OCI-LY1 (cell line): ENCODE measurements around the gene SLC25A25.

Source experiments
- H2AFZ ChIP-seq: fragments of 200-600 bp; sonication (generic), shearing (Covaris generic); 2 replicates; pipeline ENCODE4 v1.6.0; 2014; ENCODE audit warnings: antibody characterized with exemption, mild to moderate bottlenecking, low read length
- H3F3A ChIP-seq: fragments of 200-600 bp; sonication (generic), shearing (Covaris generic); 2 replicates; pipeline ENCODE4 v1.6.0; 2014; ENCODE audit warnings: mild to moderate bottlenecking, antibody characterized with exemption, low read length, moderate library complexity; ENCODE audit not compliant: insufficient read depth
- H3K27ac ChIP-seq: fragments of 200-600 bp; sonication (generic); 2 replicates; pipeline ENCODE4 v1.5.1; 2014; ENCODE audit warnings: low read length, mixed run types, mild to moderate bottlenecking, low read depth; ENCODE audit not compliant: poor library complexity, severe bottlenecking
- H3K27me3 ChIP-seq: fragments of 200-600 bp; sonication (generic); 2 replicates; pipeline ENCODE4 v1.6.0; 2014; ENCODE audit warnings: antibody characterized with exemption, mild to moderate bottlenecking, low read length, moderate library complexity; ENCODE audit not compliant: insufficient read depth
- H3K36me3 ChIP-seq: fragments of 200-600 bp; sonication (generic); 2 replicates; pipeline ENCODE4 v1.6.1; 2014; ENCODE audit warnings: mild to moderate bottlenecking, antibody characterized with exemption, low read length, moderate library complexity, mixed read lengths; ENCODE audit not compliant: insufficient read depth
- H3K4me1 ChIP-seq: fragments of 200-600 bp; sonication (generic); 2 replicates; pipeline ENCODE4 v1.5.1; 2014; ENCODE audit warnings: mild to moderate bottlenecking, low read length, moderate library complexity; ENCODE audit not compliant: insufficient read depth, severe bottlenecking
- H3K4me2 ChIP-seq: fragments of 200-600 bp; sonication (generic), shearing (Covaris generic); 2 replicates; pipeline ENCODE4 v1.6.1; 2014; ENCODE audit warnings: low read length
- H3K4me3 ChIP-seq: fragments of 200-600 bp; sonication (generic); 2 replicates; pipeline ENCODE4 v1.5.1; 2014; ENCODE audit warnings: low read length, low read depth, mild to moderate bottlenecking, mixed read lengths; ENCODE audit not compliant: poor library complexity, severe bottlenecking
- H3K79me2 ChIP-seq: fragments of 200-600 bp; shearing (Covaris generic); 2 replicates; pipeline ENCODE4 v1.6.1; 2016; ENCODE audit warnings: mixed run types, low read length, mixed read lengths; ENCODE audit not compliant: insufficient read depth
- H3K9ac ChIP-seq: fragments of 200-600 bp; sonication (generic), shearing (Covaris generic); 2 replicates; pipeline ENCODE4 v1.6.1; 2014; ENCODE audit warnings: mild to moderate bottlenecking, low read length, mixed read lengths
- H3K9me2 ChIP-seq: fragments of 200-600 bp; sonication (generic), shearing (Covaris generic); 2 replicates; pipeline ENCODE4 v1.6.1; 2014; ENCODE audit warnings: low read depth, mild to moderate bottlenecking, low read length, mixed read lengths
- H3K9me3 ChIP-seq: fragments of 200-600 bp; shearing (Covaris generic); 2 replicates; pipeline ENCODE4 v1.6.1; 2014; ENCODE audit warnings: low read length, mixed read lengths
- H4K20me1 ChIP-seq: fragments of 200-600 bp; sonication (generic), shearing (Covaris generic); 2 replicates; pipeline ENCODE4 v1.6.0; 2016; ENCODE audit warnings: mild to moderate bottlenecking, low read length; ENCODE audit not compliant: insufficient read depth
- EZH2 ChIP-seq: fragments of 200-600 bp; sonication (generic), shearing (Covaris generic); IDR thresholded peaks from 2 replicates; pipeline ENCODE4 v1.8.0; 2017; ENCODE audit warnings: borderline replicate concordance, mixed run types, mild to moderate bottlenecking, antibody characterized with exemption, low read length, moderate library complexity, mixed read lengths
- TF ChIP-seq, protein P1 (sequence below): fragments of 200-600 bp; sonication (generic), shearing (Covaris generic); IDR thresholded peaks from 2 replicates; pipeline ENCODE4 v1.5.1; 2017; ENCODE audit warnings: mild to moderate bottlenecking, antibody characterized with exemption, low read length, moderate library complexity, mixed read lengths

Gene SLC25A25

DNA sequence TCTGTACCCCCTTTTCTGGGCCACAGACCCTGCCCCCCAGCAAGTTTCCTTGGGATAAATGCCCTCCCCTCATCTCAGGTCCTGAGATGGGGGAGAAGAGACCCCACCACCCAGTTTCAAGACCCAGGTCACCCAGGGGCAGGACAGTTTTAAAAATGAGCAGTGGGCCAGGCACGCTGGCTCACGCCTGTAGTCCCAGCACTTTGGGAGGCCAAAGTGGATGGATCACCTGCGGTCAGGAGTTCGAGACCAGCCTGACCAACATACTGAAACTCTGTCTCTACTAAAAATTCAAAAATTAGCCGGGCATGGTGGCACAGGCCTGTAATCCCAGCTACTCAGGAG is 53.4 kb downstream of the SLC25A25 start:
- Histone ChIP-seq H3K27ac (no peak overlapping the region), H3K9me2 (no peaks in the 10 kb centered on the region), H3F3A (no peaks in the 10 kb centered on the region), H3K4me2 (no peak overlapping the region), H3K36me3 (peaks cover 41% of the 10 kb centered on the region), H4K20me1 (no peaks in the 10 kb centered on the region), H3K9ac (no peak overlapping the region), H3K9me3 (no peaks in the 10 kb centered on the region), H3K27me3 (no peaks in the 10 kb centered on the region), H3K4me1 (peaks cover 17% of the 10 kb centered on the region), H2AFZ (no peak overlapping the region), H3K4me3 (no peak overlapping the region), H3K79me2 (peaks cover 4% of the 10 kb centered on the region; the same call in 1 of the 2 replicates)
- TF ChIP-seq EZH2 = no peak
- TF ChIP-seq, protein P1, sequence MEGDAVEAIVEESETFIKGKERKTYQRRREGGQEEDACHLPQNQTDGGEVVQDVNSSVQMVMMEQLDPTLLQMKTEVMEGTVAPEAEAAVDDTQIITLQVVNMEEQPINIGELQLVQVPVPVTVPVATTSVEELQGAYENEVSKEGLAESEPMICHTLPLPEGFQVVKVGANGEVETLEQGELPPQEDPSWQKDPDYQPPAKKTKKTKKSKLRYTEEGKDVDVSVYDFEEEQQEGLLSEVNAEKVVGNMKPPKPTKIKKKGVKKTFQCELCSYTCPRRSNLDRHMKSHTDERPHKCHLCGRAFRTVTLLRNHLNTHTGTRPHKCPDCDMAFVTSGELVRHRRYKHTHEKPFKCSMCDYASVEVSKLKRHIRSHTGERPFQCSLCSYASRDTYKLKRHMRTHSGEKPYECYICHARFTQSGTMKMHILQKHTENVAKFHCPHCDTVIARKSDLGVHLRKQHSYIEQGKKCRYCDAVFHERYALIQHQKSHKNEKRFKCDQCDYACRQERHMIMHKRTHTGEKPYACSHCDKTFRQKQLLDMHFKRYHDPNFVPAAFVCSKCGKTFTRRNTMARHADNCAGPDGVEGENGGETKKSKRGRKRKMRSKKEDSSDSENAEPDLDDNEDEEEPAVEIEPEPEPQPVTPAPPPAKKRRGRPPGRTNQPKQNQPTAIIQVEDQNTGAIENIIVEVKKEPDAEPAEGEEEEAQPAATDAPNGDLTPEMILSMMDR = no peak

DNA sequence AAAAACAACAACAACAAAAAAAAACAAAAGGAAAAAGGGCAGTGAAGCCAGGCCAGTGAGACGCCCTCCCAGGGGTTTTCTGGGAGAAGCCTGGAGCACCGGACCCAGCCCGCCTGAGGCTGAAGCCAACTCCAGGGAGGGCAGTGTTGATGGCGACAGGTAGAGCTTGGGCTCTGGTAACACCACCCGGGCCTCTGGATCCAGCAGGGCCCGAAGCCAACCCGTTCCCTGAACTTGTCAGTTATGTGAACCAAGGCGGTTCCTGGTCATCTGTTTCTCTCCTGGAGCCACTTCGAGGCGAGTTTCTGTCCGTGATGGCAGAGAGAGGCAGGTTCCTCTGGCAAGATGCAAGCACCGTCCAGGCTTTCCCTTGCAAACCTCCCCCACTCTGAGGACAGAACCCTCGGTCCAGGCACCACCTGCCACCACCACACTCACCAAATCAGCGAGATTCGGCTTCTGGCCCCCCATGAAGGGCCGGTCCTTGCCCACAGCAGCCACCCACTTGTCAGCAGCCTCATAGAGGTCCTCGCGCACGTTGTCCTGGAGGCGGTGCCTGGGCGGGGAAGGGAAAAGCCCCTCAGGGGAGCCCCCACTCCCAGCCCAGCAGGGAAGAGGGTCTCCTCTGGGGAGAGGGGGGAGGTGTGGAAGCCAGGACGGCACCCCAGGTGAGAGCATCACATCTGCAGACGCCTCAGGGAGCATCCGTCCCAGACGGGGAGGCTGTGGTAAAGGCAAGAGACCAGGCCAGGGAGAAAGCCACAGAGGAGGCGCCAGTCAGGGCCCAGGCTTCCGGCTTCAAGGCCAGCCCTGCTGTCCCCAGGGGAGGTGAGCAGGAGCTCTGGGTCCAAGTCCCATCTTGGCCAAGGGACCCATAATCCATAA is 54.1 kb downstream of the SLC25A25 start:
- H2AFZ ChIP-seq = no peak overlapping the region
- no peak overlapping the region for H3K9ac ChIP-seq
- no peak for TF ChIP-seq EZH2
- TF ChIP-seq, protein P1 = no peak
- H3K4me3 ChIP-seq = no peak overlapping the region
- peaks cover 41% of the 10 kb centered on the region for H3K36me3 ChIP-seq
- H3K79me2 ChIP-seq = peaks cover 9% of the 10 kb centered on the region
- H3K27me3 ChIP-seq = no peaks in the 10 kb centered on the region
- H3K27ac ChIP-seq = no peak overlapping the region
- H3K4me1 ChIP-seq = peaks cover 23% of the 10 kb centered on the region
- H4K20me1 ChIP-seq = no peaks in the 10 kb centered on the region
- no peaks in the 10 kb centered on the region for H3K9me2 ChIP-seq
- no peaks in the 10 kb centered on the region for H3K9me3 ChIP-seq
- H3K4me2 ChIP-seq = no peak overlapping the region
- H3F3A ChIP-seq = no peaks in the 10 kb centered on the region

DNA sequence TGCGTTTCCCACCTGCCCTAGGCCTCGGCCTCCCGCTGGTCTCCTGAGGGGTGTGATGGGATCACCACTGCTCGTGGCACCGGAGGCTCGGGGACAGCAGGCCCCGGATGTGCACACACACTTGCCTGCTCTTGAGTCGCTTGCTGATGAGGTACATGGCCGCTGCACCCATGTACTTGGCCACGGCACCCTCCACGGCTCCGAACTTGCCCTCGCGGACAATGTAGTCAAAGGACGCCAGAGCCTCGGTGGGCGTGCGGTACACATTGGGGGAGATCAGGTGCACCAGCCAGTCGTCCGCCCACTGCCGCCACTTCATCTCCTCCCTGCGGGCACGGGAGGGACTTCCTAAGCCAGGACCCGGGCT is 54.8 kb downstream of the SLC25A25 start:
- Histone ChIP-seq H3K36me3 (peaks cover 41% of the 10 kb centered on the region), H3K79me2 (peaks cover 10% of the 10 kb centered on the region), H3K9me2 (no peaks in the 10 kb centered on the region), H4K20me1 (no peaks in the 10 kb centered on the region), H3K4me2 (no peak overlapping the region), H3K27ac (no peak overlapping the region), H3K9me3 (no peaks in the 10 kb centered on the region), H3K9ac (no peak overlapping the region), H3K4me1 (peaks cover 23% of the 10 kb centered on the region), H3K4me3 (no peak overlapping the region), H3F3A (no peaks in the 10 kb centered on the region), H3K27me3 (no peaks in the 10 kb centered on the region), H2AFZ (no peak overlapping the region)
- TF ChIP-seq, protein P1 = no peak
- TF ChIP-seq EZH2 = no peak
